A549 (cell line): ENCODE results near the gene PBX4. TPM values are rescaled to one million over a fixed set of nuclear protein-coding genes. Genes with fewer than 3 reads are reported as not detected.

Source experiments
- ATAC-seq, 2 experiments: fragments of 200-7000 bp in 1 of 2; fragments of >200 bp in 1 of 2; cut with Nextera tagmentation in 1 of 2; cut with Tn5 transposase in 1 of 2; 3 replicates each; pipeline versions ENCODE4 v1.8.0 to v1.9.1; 2018 to 2020; ENCODE audit warnings: mild to moderate bottlenecking in 1 of 2, moderate library complexity in 1 of 2
- CTCF ChIA-PET: fragments of 300-600 bp; sonication (Branson Sonifier 250); formaldehyde crosslinking; extraction: SDS; loops from one replicate; lab custom pipeline; 2021; ENCODE audit warnings: antibody characterized with exemption, inconsistent platforms; lab: Yijun Ruan, JAX
- POLR2A ChIA-PET: fragments of 350-600 bp; formaldehyde crosslinking; extraction: SDS; loops from one replicate; lab custom pipeline; 2021; ENCODE audit warnings: antibody characterized with exemption, inconsistent platforms; lab: Yijun Ruan, JAX
- DNase-seq, 2 experiments: peaks; one replicate each; pipeline versions ENCODE4 v3.0.0 to v3.0.0-alpha.2; 2011 to 2016; ENCODE audit warnings: low read depth in 1 of 2, low spot score in 1 of 2
- FAIRE-seq: peaks from 2 replicates; lab custom pipeline; 2011; peaks lifted over from hg19 to GRCh38; lab: Jason Lieb, UNC
- H3K27ac ChIP-seq, 2 experiments: fragments of >200 bp; sonication (Bioruptor Twin); formaldehyde crosslinking; 3 replicates each; pipeline ENCODE4 v1.5.1; 2016 to 2017
- H3K4me1 ChIP-seq: fragments of >200 bp; sonication (Bioruptor Twin); formaldehyde crosslinking; 3 replicates; pipeline ENCODE4 v1.6.1; 2016
- H3K4me2 ChIP-seq: fragments of >200 bp; sonication (Bioruptor Twin); formaldehyde crosslinking; 3 replicates; pipeline ENCODE4 v1.6.1; 2016
- H3K4me3 ChIP-seq: fragments of >200 bp; sonication (Bioruptor Twin); formaldehyde crosslinking; 3 replicates; pipeline ENCODE4 v1.5.1; 2016
- H3K9me3 ChIP-seq: fragments of >200 bp; sonication (Bioruptor Twin); formaldehyde crosslinking; 3 replicates; pipeline ENCODE4 v1.6.1; 2016
- CBX2 ChIP-seq: fragments of 200-600 bp; sonication (generic); IDR thresholded peaks from 2 replicates; pipeline ENCODE4 v1.6.1; 2016; ENCODE audit warnings: low read depth, mild to moderate bottlenecking, borderline replicate concordance
- CBX8 ChIP-seq: fragments of 200-600 bp; sonication (generic); IDR thresholded peaks from 2 replicates; pipeline ENCODE4 v1.6.1; 2016
- CEBPB ChIP-seq, 2 experiments: fragments of >200 bp in 1 of 2; sonication (Bioruptor Twin) in 1 of 2; formaldehyde crosslinking in 1 of 2; IDR thresholded peaks; 2 replicates each; pipeline ENCODE4 v1.6.1; 2012 to 2016
- EP300 ChIP-seq, 2 experiments: fragments of >200 bp; sonication (Bioruptor Twin); formaldehyde crosslinking; IDR thresholded peaks; 2 replicates in 1 of 2; 3 replicates in 1 of 2; pipeline ENCODE4 v1.6.1; 2016 to 2017
- ESRRA ChIP-seq: fragments of 150-350 bp; IDR thresholded peaks from 2 replicates; pipeline ENCODE4 v1.6.1; 2014; ENCODE audit warnings: mild to moderate bottlenecking, low read length, borderline replicate concordance
- FOSB ChIP-seq: fragments of 250-450 bp; sonication (Bioruptor Pico); IDR thresholded peaks from 2 replicates; pipeline ENCODE4 v1.5.0; 2020; ENCODE audit warnings: mild to moderate bottlenecking, moderate library complexity
- HEYL ChIP-seq: fragments of 250-450 bp; sonication (Bioruptor Pico); IDR thresholded peaks from 2 replicates; pipeline ENCODE4 v1.8.0; 2021; ENCODE audit warnings: mild to moderate bottlenecking, moderate library complexity
- HOXA7 ChIP-seq: fragments of 250-450 bp; sonication (Bioruptor Pico); IDR thresholded peaks from 2 replicates; pipeline ENCODE4 v1.5.0; 2020; ENCODE audit warnings: mild to moderate bottlenecking, moderate library complexity
- KDM5A ChIP-seq: fragments of 200-600 bp; sonication (generic); IDR thresholded peaks from 2 replicates; pipeline ENCODE4 v1.6.1; 2016; ENCODE audit warnings: antibody characterized with exemption, mild to moderate bottlenecking
- MAFK ChIP-seq: fragments of 450-650 bp; IDR thresholded peaks from 2 replicates; pipeline ENCODE4 v1.6.1; 2014; ENCODE audit not compliant: partially characterized antibody
- MAZ ChIP-seq: fragments of 150-350 bp; IDR thresholded peaks from 2 replicates; pipeline ENCODE4 v1.6.1; 2014; ENCODE audit warnings: antibody characterized with exemption, low read depth, low read length, borderline replicate concordance
- MYC ChIP-seq: IDR thresholded peaks from 2 replicates; pipeline ENCODE4 v1.6.1; 2012; ENCODE audit warnings: mild to moderate bottlenecking, inconsistent platforms, low read length, improper control_type of control experiment, borderline replicate concordance
- PHF8 ChIP-seq: fragments of 200-600 bp; sonication (generic); IDR thresholded peaks from 2 replicates; pipeline ENCODE4 v1.6.1; 2016; ENCODE audit warnings: low read depth, mild to moderate bottlenecking, antibody characterized with exemption, moderate library complexity, borderline replicate concordance
- POLR2A ChIP-seq: IDR thresholded peaks from 2 replicates; pipeline ENCODE4 v1.6.1; 2012; ENCODE audit warnings: mild to moderate bottlenecking, low read length
- POLR2AphosphoS2 ChIP-seq: conservative IDR thresholded peaks from 2 replicates; pipeline ENCODE4 v1.6.1; 2012; ENCODE audit warnings: low read length, improper control_type of control experiment, inconsistent platforms
- RARB ChIP-seq: fragments of 250-450 bp; sonication (Bioruptor Pico); IDR thresholded peaks from 2 replicates; pipeline ENCODE4 v1.8.0; 2021; ENCODE audit warnings: mild to moderate bottlenecking, moderate library complexity
- RCOR1 ChIP-seq: fragments of 150-350 bp; IDR thresholded peaks from 2 replicates; pipeline ENCODE4 v1.6.1; 2014; ENCODE audit warnings: antibody characterized with exemption, low read length, low read depth
- TFCP2L1 ChIP-seq: fragments of 250-450 bp; sonication (Bioruptor Pico); IDR thresholded peaks from 2 replicates; pipeline ENCODE4 v1.5.0; 2021; ENCODE audit warnings: mild to moderate bottlenecking
- ZFP36 ChIP-seq: fragments of 450-650 bp; IDR thresholded peaks from 2 replicates; pipeline ENCODE4 v1.6.1; 2014; ENCODE audit warnings: borderline replicate concordance; ENCODE audit not compliant: partially characterized antibody
- whole genome bisulfite sequencing: methylation state at CpG from one replicate; pipeline ENCODE4 v1.1.6; 2017; ENCODE audit errors: missing lambda C conversion rate; 5-methylcytosine and 5-hydroxymethylcytosine counted together
- polyA plus RNA-seq, 4 experiments: library from polyadenylated mRNA; depleted of rRNA in 3 of 4; stranded (reverse); fragments of >200 nt; fragmentation: RNase III in 1 of 4; extraction: RNeasy Plus Mini Kit Qiagen cat#74134 plus additional on column Dnase treatment in 1 of 4; gene quantifications; 2 replicates in 3 of 4; 3 replicates in 1 of 4; pipeline ENCODE4 v1.2.3, GENCODE V29; 2011 to 2017
- TF ChIP-seq, protein P1 (sequence below): IDR thresholded peaks from 2 replicates; pipeline ENCODE4 v1.6.1; 2012
- TF ChIP-seq, protein P2 (sequence below): IDR thresholded peaks from 2 replicates; pipeline ENCODE4 v1.6.1; 2012
- TF ChIP-seq, protein P3 (sequence below): fragments of 450-650 bp; IDR thresholded peaks from 2 replicates; pipeline ENCODE4 v1.6.1; 2014; ENCODE audit warnings: antibody characterized with exemption

Gene PBX4
- polyA plus RNA-seq, 2 of the 4 experiments (the other 2 are of a cell fraction), result 0.70 to 0.90 TPM

DNA sequence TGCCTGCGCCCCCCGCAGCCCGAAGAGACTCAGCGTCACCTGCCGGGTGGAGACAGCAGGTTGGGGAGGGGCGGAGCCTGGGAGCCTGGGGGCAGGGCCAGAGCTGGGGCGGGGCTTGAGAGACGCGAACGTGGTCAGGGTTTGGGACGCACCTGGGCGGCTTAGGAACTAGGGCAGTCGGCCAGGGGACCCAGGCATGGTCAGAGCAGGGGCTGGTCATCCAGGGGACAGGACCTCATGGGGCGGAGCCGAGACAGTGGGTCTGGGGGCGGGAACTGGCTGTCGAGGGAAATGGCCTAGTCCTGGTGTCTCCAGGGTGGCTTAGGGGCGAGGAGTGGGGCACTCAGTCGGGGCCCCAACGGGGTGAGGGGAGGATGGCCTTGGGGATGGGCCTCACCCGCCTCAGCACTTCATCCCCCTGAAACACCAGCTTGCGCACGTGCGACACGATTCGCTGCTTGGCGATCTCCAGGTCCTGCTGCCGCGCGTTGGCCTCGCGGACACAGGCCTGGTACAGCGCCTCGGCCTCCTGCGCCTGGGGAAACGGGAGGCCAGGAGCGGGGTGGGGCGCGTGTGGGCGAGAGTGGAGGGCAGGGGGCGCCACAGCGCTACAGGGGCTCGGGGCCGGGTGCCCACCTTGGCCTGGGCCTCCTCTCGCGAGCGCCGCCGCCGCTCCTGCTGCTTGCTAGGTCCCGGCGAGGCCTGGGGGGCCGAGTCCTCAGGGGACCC lies 19.2 kb upstream of the PBX4 start (continued):
- no peak for TF ChIP-seq CBX8

DNA sequence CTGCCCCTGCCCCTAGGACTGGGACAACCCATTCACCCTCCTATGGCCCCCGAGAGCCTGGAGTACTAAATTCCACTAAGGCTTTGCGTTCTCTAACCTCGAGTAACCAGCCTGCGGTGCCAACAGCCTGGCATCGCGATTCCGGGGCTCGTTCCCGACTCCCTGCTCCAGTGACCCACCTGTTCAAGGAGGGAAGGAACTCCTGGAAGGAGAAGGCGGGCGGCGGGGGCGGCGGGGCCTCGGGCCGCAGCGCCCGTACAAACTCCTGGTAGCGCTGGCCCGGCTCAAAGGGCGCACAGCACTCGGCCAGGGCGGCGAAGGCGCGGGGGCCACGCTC lies 18.7 kb upstream of the PBX4 start:
- Histone ChIP-seq H3K9me3 (no peaks in the 10 kb centered on the region), H3K27ac (no peak overlapping the region), H3K4me1 (no peaks in the 10 kb centered on the region), H3K4me2 (no peak overlapping the region), H3K4me3 (no peak overlapping the region)
- ChIA-PET POLR2A (no interaction called here), CTCF (no interaction called here)
- FAIRE-seq (no peak), ATAC-seq (no peak), DNase-seq (no peak)
- no peak for TF ChIP-seq ESRRA
- TF ChIP-seq POLR2AphosphoS2, result no peak
- TF ChIP-seq, protein P1, sequence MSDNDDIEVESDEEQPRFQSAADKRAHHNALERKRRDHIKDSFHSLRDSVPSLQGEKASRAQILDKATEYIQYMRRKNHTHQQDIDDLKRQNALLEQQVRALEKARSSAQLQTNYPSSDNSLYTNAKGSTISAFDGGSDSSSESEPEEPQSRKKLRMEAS, result no peak
- no peak for TF ChIP-seq HOXA7 (CRISPR knock-in tag)
- no peak for TF ChIP-seq RCOR1
- TF ChIP-seq KDM5A, result no peak
- TF ChIP-seq EP300 (IDR thresholded peaks at IDR 0.05), result no peak
- TF ChIP-seq POLR2A, result no peak
- TF ChIP-seq, protein P2, sequence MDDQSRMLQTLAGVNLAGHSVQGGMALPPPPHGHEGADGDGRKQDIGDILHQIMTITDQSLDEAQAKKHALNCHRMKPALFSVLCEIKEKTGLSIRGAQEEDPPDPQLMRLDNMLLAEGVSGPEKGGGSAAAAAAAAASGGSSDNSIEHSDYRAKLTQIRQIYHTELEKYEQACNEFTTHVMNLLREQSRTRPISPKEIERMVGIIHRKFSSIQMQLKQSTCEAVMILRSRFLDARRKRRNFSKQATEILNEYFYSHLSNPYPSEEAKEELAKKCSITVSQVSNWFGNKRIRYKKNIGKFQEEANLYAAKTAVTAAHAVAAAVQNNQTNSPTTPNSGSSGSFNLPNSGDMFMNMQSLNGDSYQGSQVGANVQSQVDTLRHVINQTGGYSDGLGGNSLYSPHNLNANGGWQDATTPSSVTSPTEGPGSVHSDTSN, result no peak
- TF ChIP-seq CBX2, result no peak
- TF ChIP-seq, protein P3, sequence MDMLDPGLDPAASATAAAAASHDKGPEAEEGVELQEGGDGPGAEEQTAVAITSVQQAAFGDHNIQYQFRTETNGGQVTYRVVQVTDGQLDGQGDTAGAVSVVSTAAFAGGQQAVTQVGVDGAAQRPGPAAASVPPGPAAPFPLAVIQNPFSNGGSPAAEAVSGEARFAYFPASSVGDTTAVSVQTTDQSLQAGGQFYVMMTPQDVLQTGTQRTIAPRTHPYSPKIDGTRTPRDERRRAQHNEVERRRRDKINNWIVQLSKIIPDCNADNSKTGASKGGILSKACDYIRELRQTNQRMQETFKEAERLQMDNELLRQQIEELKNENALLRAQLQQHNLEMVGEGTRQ, result no peak
- TF ChIP-seq PHF8, result no peak
- no peak for TF ChIP-seq ZFP36
- TF ChIP-seq RARB (CRISPR knock-in tag), result no peak
- TF ChIP-seq MAZ, result no peak
- TF ChIP-seq MAFK, result no peak
- TF ChIP-seq MYC, result no peak
- TF ChIP-seq TFCP2L1 (CRISPR knock-in tag), result no peak
- 96% methylated on average over 12 of the region's 27 CpGs for WGBS

DNA sequence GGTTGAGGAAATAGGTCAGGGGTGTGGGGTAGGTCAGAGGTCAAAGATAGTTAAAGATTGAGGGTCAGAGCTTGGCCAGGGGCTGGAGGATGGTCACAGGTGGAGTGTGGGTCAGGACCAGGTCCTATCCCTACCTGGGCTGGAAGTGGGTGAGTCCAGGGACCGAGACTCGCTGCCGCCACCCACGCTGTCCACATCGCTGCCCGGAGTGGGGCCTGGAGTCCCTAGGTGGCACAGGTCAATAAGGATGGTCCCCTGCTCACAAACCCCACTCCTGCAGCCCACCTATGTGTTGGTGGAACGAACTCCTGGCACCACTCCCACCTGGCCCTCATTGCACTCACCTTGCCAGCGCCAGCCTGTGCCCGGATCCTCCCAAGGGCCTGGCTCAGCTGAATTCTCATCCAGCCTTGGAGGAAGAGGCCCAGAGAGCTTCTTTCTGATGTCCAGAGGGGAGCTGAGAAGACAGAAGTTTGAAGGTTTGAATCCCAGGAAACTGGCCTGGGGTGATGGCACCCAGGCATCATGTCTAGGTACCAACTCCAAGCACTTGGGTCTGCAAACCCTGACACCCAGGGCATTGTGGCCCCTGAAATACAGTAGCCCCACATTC lies 18.2 kb upstream of the PBX4 start:
- no peaks in the 10 kb centered on the region for H3K4me1 ChIP-seq
- no peak overlapping the region for H3K4me2 ChIP-seq
- DNase-seq (no peak), ATAC-seq (no peak), FAIRE-seq (no peak)
- no peak overlapping the region for H3K27ac ChIP-seq
- ChIA-PET POLR2A (no interaction called here), CTCF (no interaction called here)
- no peaks in the 10 kb centered on the region for H3K9me3 ChIP-seq
- no peak overlapping the region for H3K4me3 ChIP-seq
- WGBS, result 97% methylated on average over 8 of the region's 9 CpGs
- TF ChIP-seq, protein P2, result no peak
- TF ChIP-seq HEYL (no peak), RCOR1 (no peak), KDM5A (no peak), EP300 (IDR thresholded peaks at IDR 0.05) (no peak), FOSB (CRISPR knock-in tag) (no peak), CEBPB (IDR thresholded peaks at IDR 0.05) (no peak)
